Mucosa of rectum (tissue), 2 donors: Measurements from ENCODE around the gene MSH3.

Experiments
- H3K27ac ChIP-seq, 2 donors: one replicate each; pipeline ENCODE4 v1.7.0; 2013; ENCODE audit warnings: inconsistent platforms in 2 of 2, low read depth in 2 of 2, low read length in 2 of 2
- H3K27me3 ChIP-seq, 2 donors: one replicate each; pipeline ENCODE4 v1.7.0; 2013; ENCODE audit warnings: low read length in 2 of 2; ENCODE audit not compliant: control insufficient read depth in 2 of 2, insufficient read depth in 2 of 2
- H3K36me3 ChIP-seq, 2 donors: one replicate each; pipeline ENCODE4 v1.7.0; 2013; ENCODE audit warnings: low read length in 2 of 2; ENCODE audit not compliant: control insufficient read depth in 2 of 2, insufficient read depth in 2 of 2
- H3K4me1 ChIP-seq, 2 donors: one replicate each; pipeline ENCODE4 v1.7.0; 2013; ENCODE audit warnings: low read length in 2 of 2, mild to moderate bottlenecking in 1 of 2; ENCODE audit not compliant: control insufficient read depth in 2 of 2, insufficient read depth in 2 of 2
- H3K4me3 ChIP-seq, 2 donors: one replicate each; pipeline ENCODE4 v1.7.0; 2013; ENCODE audit warnings: low read length in 2 of 2
- H3K9ac ChIP-seq, 2 donors: one replicate each; pipeline ENCODE4 v1.7.0; 2013; ENCODE audit warnings: low read length in 2 of 2, low read depth in 1 of 2, mild to moderate bottlenecking in 1 of 2
- H3K9me3 ChIP-seq, 2 donors: one replicate each; pipeline ENCODE4 v1.7.0; 2013; ENCODE audit warnings: low read length in 2 of 2; ENCODE audit not compliant: control insufficient read depth in 2 of 2
- donor health status: healthy.
- donor health status: Normal muscosa, but diverticular disease.

Gene MSH3

DNA sequence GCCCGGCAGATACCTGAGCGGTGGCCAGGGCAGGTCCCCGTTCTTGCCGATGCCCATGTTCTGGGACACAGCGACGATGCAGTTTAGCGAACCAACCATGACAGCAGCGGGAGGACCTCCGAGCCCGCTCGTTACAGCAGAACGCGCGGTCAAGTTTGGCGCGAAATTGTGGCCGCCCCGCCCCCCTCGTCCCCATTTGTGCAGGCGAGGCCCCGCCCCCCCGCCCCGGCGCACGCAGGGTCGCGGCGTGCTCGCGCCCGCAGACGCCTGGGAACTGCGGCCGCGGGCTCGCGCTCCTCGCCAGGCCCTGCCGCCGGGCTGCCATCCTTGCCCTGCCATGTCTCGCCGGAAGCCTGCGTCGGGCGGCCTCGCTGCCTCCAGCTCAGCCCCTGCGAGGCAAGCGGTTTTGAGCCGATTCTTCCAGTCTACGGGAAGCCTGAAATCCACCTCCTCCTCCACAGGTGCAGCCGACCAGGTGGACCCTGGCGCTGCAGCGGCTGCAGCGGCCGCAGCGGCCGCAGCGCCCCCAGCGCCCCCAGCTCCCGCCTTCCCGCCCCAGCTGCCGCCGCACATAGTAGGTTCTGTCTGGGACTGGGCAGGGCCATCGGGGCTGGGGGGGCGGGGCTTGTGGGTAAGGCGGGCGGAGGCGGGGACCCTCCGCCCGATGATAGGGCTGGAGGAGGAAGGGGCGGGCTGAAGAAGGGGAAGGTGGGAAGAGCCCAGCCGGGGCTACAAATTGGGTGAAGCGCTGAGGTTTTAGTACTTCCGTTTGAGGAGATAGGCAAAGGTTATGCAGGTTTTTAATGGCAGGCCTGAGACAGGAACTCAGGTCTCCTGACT lies at the start of gene MSH3, which contains the start of gene DHFR:
MSH3 (plus strand) TSS at position 262 of the 840 bp plus-strand sequence; CDS start at position 338, 76 bp downstream.
DHFR (minus strand) TSS at position 593 of the 840 bp plus-strand sequence; CDS start at position 99, 494 bp downstream.
- H3K9ac ChIP-seq: peak within 1 kb of the TSS; percentile 69 to 74
- peaks cover 5 to 15% of the 10 kb centered on the region in 2 donors for H3K4me1 ChIP-seq
- H3K27ac ChIP-seq: peak within 1 kb of the TSS; percentile 91 to 95
- no peaks in the 10 kb centered on the region for H3K9me3 ChIP-seq
- H3K4me3 ChIP-seq: peak within 1 kb of the TSS; percentile 76 to 91
- peaks cover 10 to 23% of the 10 kb centered on the region in 2 donors for H3K36me3 ChIP-seq
- H3K27me3 ChIP-seq: no peaks in the 10 kb centered on the region

DNA sequence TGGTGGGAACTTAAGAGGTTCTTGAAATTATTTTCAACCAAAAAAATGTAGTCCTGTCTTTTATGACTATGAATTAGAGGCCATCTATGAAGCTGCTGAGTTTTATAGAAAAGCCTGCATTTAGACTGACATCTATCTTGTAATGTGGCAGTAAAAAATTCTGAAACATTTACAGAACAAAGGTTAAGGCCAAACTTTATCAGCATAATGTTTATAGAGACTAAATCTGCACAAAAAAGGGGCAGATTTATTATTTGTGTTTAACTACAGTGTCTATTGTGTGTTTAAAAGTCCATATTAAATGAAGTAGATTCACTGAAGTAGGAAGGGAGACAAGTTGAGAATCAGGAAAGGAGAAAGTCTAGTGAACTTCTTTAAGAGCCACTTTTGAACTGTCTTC lies 47.1 kb upstream of the MSH3 start:
- Histone ChIP-seq H3K4me3 (no peak overlapping the region), H3K9ac (no peak overlapping the region), H3K4me1 (no peaks in the 10 kb centered on the region), H3K9me3 (peaks cover 0 to 4% of the 10 kb centered on the region in 2 donors), H3K27ac (no peak overlapping the region), H3K36me3 (no peaks in the 10 kb centered on the region), H3K27me3 (no peaks in the 10 kb centered on the region)

DNA sequence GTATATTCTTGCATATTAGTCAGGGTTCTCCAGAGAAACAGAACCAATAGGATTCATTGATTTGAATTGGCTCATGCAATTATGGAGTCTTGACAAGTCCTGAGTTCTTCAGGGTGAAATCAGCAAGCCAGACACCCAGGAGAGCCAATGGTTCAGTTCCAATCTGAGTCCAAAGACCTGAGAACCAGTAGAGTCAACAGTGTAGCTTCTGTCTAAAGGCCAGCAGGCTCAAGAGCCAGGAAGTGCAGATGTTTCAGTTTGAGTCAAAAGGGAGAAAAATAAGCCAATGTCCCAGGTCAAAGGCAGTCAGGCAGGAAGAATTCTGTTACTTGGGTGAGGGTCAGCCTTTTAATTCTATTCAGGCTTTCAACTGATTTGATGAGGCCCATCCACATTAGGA lies 46.6 kb upstream of the MSH3 start:
- Histone ChIP-seq H3K9me3 (peaks cover 0 to 4% of the 10 kb centered on the region in 2 donors), H3K36me3 (no peaks in the 10 kb centered on the region)

DNA sequence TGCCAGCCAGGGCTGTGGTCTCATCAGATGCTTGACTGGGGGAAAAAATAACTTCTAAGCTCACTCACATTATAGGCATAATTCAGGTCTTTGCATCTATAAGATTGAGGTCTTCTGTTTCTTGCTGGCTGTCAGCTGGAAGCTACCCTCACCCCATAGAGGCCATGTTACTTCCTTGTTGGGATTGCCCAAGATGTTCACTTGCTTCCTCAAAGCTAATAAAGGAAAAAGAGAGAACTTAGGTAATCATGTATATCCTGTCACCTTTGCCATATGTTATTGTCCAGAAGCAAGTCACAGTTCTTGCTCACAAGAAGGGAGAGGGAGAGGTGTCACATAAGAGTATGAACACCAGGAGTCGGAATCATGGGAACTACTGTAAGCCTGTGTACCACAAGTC lies 45.7 kb upstream of the MSH3 start:
- no peaks in the 10 kb centered on the region for H3K27me3 ChIP-seq
- no peaks in the 10 kb centered on the region for H3K36me3 ChIP-seq
- peaks cover 0 to 4% of the 10 kb centered on the region in 2 donors for H3K9me3 ChIP-seq
- H3K4me1 ChIP-seq: no peaks in the 10 kb centered on the region
- no peak overlapping the region for H3K27ac ChIP-seq
- H3K9ac ChIP-seq: no peak overlapping the region
- no peak overlapping the region for H3K4me3 ChIP-seq

More for the DNA sequence above, 46.6 kb upstream of the MSH3 start:
- Histone ChIP-seq H3K27ac (no peak overlapping the region), H3K9ac (no peak overlapping the region), H3K4me1 (no peaks in the 10 kb centered on the region), H3K4me3 (no peak overlapping the region), H3K27me3 (no peaks in the 10 kb centered on the region)

DNA sequence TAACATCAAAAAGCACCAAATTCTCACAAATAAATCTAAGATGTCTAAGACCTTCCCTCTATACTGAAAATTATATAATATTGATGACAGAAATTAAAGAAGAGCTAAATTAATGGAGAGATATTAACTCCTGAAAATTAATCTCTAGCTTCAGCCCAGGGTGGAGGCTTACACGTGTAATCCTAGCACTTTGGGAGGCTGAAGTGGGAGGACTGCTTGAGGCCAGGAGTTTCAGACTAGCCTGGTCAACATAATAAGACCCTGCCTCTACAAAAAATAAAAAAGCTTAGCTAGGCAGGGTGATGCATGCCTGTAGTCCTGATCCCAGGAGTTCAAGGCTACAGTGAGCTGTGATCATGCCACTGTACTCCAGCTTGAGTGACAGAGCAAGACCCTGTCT lies 44.8 kb upstream of the MSH3 start:
- Histone ChIP-seq H3K27me3 (no peaks in the 10 kb centered on the region), H3K9ac (no peak overlapping the region), H3K9me3 (peaks cover 0 to 4% of the 10 kb centered on the region in 2 donors), H3K4me3 (no peak overlapping the region), H3K4me1 (no peaks in the 10 kb centered on the region), H3K36me3 (no peaks in the 10 kb centered on the region), H3K27ac (no peak overlapping the region)

DNA sequence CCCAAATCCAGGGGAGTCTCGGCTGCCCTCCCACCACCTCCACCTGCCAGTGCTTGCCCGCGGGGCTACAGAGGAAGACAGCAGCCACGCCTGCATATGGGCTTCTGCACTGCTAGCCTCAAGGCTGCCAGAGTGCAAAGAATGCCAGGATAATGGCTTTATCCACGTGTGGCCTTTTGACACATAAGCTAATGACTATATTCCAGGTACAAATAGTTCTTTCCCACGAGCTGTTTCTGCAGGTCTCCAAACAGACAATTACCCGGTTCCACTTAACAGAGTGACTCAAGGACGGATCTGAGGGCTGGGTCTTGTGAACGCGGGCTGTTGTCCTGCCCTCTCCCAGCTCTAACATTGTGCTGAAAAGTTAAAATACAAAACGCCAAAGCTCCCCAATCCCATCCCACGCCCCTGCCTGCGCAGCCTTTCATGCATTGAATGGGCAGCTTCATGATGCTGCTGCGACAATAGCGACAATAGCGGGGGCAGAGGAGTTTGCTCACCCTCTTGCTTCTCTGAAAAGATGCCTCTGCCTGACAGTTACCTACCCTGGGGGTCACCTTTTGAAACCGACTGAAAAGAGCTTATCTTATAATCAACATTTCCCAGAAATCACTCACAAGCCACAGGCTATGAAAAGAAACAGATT lies 39.1 kb upstream of the MSH3 start:
- Histone ChIP-seq H3K9me3 (no peaks in the 10 kb centered on the region), H3K27ac (no peak overlapping the region), H3K36me3 (no peaks in the 10 kb centered on the region), H3K4me3 (no peak overlapping the region), H3K9ac (no peak overlapping the region), H3K4me1 (no peaks in the 10 kb centered on the region), H3K27me3 (no peaks in the 10 kb centered on the region)

DNA sequence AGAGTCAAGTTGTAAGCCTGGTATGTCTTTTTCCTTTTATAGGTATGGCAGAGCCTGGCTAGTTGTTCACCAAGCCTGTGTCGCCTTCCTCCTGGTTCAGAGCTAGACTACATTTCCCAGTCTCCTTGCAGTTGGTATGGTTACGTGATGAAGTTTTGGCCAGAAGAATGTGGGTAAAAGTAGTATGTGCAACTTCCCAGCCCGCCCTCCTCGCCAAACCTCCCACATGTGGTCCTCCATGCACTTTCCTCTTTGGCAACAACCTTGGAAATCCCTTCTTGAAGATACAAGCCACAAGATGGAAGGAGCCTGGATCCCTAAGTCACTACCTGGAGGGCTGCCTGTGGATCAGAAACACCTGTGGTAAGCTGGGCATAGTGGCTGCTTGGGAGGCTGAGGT lies 36.0 kb upstream of the MSH3 start:
- Histone ChIP-seq H3K9ac (no peak overlapping the region), H3K4me1 (peaks cover 0 to under 1% of the 10 kb centered on the region in 2 donors), H3K4me3 (no peak overlapping the region), H3K9me3 (no peaks in the 10 kb centered on the region), H3K27me3 (no peaks in the 10 kb centered on the region), H3K27ac (no peak overlapping the region), H3K36me3 (no peaks in the 10 kb centered on the region)

DNA sequence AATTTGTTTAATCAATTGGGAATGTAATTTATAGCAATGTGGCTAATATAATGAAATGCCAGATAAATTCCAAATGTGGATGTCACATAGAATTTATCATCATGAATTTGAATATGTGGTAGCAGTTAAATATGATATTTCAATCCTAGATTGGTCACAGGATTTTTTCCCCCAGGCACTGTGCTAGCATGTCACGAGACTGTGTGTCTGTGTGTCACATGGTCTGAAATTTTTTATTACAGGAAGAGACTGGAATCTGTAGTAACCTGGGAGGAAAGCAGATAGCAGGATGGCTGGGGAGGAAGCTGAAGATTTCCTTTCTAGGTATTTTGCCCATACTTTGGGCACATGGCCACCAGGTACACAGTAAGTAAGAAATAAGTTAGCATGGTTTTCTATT lies 35.4 kb upstream of the MSH3 start:
- Histone ChIP-seq H3K36me3 (no peaks in the 10 kb centered on the region), H3K4me1 (peaks cover 0 to 4% of the 10 kb centered on the region in 2 donors), H3K27me3 (no peaks in the 10 kb centered on the region), H3K4me3 (no peak overlapping the region), H3K9ac (no peak overlapping the region), H3K27ac (no peak overlapping the region), H3K9me3 (no peaks in the 10 kb centered on the region)

DNA sequence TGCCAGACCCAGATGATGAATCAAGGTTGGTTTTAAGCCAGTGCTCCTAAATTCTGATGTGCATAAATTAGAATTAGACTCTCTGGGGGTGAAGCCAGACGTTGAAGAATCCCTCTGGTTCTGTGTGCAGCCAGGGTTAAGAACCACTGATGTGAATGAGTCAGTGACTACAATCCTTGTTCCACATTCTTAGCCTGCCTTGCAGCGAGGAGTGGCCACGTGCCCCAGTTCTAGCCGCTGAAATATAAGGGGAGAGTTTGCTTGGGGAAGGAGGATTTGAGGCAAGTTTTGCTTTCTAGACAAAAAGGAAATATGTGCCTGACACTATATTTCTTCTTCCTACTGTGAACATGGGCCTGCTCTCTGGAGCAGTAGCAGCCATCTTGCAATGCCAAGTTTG lies 34.2 kb upstream of the MSH3 start:
- Histone ChIP-seq H3K4me3 (no peak overlapping the region), H3K9me3 (no peaks in the 10 kb centered on the region), H3K27me3 (no peaks in the 10 kb centered on the region), H3K9ac (no peak overlapping the region), H3K36me3 (no peaks in the 10 kb centered on the region), H3K4me1 (peaks cover 0 to 5% of the 10 kb centered on the region in 2 donors), H3K27ac (no peak overlapping the region)

DNA sequence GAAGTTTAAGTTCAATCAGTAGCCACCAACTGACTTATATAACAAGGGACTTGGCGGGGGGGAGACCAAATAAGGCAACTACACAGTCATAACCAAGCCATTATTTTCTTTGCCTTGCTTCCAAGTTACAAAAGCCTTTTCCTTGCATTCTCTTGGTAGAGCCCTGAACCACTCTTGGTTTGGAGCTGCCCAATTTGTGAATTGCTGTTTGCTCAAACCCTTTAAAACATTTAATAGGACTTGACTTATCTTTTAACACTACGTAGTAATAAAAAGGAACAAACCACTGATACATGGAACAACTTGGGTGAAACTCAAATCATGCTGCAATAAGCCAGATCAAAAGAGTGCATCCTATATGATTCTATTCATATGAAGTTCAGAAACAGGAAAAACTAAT lies 31.7 kb upstream of the MSH3 start:
- Histone ChIP-seq H3K27ac (no peak overlapping the region), H3K9ac (no peak overlapping the region), H3K4me1 (peaks cover 0 to 5% of the 10 kb centered on the region in 2 donors), H3K27me3 (no peaks in the 10 kb centered on the region), H3K9me3 (no peaks in the 10 kb centered on the region), H3K4me3 (no peak overlapping the region), H3K36me3 (no peaks in the 10 kb centered on the region)
